Endothelial cell of hepatic sinusoid (primary cell): ENCODE measurements around the gene CEP120.
"Not testable (repeated sequence)": the region's sequence is repeated elsewhere in the genome, so short reads cannot be mapped to it uniquely, and the experiment has no call there.

ENCODE experiments used
- in situ Hi-C: cut with HindIII; loops from 2 replicates; pipeline ENCODE4 v1.10.0; 2017; ENCODE audit warnings: low sequenced_read_pairs

The CEP120 gene

DNA sequence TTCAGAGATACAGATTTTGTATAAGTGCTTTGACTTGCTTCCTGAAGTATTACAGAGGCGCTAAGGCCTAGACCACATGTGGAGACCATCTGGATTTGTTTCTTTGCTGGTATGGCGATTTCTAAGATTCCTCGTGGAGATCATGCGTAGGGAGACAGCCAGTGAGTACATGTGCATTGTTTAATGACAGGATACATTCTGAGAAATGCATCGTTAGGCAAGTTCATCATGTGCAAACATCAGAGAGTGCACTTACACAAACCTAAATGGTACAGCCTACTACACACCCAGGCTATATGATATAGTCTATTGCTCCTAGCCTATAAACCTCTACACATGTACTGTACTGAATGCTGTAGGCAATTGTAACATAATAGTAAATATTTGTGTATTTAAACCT, 16.5 kb upstream of the CEP120 start:
- in situ Hi-C loops, result no loop called here

DNA sequence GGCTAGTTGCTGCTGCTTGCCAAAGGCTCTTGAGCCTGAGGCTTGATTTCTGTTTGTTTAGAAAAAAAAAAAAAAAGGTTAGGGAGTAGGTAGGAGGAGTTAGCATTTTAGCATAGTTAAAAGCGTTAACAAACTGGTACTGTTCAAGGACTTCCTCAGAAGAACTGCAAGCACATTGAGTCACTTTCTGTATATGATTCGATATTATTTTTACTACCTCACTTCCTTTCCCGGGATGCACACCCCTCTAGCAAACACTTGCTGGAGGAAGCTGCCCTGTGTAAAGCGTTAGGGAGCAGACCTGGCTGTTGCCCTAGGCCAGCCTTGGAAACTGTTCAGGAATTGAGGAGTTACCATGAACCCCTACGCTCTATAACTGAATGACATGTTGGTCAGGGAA, 15.7 kb upstream of the CEP120 start:
- in situ Hi-C loops, result no loop called here

DNA sequence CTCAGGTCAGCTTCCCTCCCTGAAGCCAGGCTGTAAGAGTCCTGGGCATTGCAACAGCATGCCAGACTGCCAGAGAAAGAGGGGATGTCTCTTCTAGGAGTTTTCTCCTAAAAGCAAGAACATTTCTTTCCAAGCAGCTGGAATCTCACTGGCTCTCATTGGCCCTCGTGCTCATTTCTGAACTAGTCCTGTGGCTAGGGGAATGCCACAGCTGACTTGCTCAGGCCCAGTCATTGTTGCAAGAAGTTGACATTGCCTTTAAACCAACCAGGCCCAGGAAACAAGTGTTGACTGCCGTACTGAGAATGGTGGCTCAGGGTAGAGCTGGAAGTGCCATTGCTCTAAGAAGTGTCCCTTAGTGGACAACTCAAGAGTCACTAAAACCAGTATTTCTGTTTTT, 15.0 kb upstream of the CEP120 start:
- in situ Hi-C loops, result no loop called here

DNA sequence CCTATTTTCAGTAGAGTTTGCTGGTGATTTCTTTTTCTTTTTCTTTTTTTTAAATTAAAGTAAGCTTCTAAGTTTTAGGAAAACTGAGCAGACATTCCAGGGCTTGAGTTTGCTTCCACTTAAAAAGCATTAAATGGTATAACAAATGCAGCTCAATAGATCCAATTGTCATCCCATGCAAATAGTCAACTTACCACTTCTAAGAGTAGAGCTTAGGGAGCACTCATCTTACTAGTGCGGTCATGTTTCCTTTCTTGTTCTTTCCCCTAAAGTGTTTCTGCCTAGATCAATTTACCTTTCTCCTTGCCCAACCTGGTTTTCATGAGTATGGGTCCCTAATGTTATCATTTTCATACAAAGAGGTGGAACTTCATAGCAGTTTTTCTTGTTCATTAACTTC, 13.0 kb upstream of the CEP120 start:
- in situ Hi-C loops, result no loop called here

DNA sequence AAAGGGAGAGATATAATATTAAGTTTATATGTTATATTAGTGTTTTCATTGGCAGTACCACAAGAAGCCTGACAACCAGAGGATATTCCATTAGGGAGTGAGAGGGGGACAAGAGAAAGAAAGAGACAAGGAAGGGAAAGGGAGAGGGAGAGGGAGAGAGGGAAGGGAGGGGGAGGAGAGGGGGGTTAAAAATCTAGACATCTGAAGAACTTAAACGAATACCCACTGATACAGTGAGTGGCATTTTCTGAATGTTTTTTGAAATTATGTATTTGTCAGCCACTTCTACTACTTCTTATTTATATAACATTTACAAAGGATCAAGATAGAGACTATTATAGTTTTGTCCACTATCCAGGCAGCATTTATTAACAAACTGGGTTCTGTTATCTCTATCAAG, 11.6 kb upstream of the CEP120 start:
- in situ Hi-C loops, result no loop called here

DNA sequence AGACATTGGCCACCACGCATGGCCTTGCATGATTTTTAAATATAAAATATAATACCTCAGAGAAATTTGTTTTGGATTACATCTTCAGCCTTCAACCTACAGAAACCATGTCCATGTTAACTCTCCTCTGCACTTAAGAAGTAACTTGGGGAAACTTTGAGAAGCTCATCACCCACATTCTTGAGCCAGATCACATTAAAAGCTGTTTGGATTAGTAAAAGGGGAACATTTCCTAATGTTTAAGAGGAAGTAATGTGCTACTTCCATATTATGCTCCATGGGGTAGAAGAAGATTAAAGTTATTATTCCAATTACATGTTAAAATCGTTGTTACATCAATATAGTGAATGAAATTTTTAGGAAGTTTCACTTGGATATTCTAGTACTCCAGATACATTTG, 10.4 kb upstream of the CEP120 start:
- in situ Hi-C loops, result no loop called here

DNA sequence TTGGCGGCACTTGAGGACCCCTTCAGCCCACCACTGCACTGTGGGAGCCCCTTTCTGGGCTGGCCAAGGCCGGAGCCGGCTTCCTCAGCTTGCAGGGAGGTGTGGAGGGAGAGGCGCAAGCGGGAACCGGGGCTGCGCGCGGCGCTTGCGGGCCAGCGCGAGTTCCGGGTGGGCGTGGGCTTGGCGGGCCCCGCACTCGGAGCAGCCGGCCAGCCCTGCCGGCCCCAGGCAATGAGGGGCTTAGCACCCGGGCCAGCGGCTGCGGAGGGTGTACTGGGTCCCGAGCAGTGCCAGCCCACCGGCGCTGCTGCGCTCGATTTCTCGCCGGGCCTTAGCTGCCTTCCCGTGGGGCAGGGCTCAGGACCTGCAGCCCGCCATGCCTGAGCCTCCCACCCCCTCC, 7.2 kb upstream of the CEP120 start:
- in situ Hi-C loops, result not testable (repeated sequence)

DNA sequence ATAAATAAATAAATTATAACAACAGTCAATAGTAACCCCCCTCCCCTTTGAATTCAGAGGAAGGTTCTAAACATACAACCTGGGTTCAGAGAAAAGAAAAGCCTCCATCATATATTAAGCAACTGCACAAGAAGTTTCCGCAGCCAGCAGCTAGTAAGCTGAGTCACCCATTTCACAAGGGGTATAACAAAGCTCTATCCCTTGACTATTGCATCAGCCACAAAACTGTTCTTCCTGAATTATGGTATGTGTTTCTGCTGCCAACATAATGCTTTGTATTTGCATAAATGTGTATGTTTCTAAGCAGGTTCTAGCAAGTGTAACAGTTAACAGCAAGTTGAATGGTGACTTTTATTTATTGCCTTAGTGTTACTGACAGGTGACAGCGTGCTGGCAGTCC, 6.8 kb upstream of the CEP120 start:
- in situ Hi-C loops, result no loop called here

DNA sequence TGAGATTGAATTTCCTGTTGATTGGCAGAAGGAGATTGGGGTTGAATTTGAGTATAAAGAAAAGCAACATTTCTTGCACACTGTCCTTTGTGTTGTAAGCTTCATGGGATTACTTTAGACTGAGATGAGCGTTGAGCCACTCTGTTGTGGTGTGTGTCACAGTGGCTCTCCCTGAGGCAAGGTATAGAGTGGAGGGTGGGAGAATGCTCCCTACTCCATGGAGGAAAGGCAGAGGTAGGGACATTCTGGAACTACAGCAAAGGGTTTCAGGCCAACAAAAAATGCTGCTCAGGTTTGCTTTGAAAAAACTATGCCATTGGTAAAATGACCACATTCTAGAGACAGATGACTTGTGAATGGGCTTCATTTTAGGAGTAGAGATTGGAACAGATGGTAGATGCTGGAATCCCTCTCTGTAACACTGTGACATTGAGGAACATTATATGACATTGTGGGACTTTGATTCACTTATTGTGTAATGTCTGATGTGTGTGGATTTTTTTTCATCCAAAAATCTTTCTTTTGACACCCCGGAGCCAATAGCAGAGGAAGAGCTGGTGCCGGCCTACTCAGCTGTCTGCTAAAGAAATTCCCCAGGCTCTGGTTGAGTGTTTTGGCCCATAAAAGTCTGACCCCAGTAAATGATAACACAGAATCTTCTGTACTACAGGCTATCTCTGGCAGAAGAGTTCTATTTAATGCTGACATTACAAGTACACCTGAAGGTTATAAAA, 6.2 kb upstream of the CEP120 start:
- in situ Hi-C loops, result no loop called here

DNA sequence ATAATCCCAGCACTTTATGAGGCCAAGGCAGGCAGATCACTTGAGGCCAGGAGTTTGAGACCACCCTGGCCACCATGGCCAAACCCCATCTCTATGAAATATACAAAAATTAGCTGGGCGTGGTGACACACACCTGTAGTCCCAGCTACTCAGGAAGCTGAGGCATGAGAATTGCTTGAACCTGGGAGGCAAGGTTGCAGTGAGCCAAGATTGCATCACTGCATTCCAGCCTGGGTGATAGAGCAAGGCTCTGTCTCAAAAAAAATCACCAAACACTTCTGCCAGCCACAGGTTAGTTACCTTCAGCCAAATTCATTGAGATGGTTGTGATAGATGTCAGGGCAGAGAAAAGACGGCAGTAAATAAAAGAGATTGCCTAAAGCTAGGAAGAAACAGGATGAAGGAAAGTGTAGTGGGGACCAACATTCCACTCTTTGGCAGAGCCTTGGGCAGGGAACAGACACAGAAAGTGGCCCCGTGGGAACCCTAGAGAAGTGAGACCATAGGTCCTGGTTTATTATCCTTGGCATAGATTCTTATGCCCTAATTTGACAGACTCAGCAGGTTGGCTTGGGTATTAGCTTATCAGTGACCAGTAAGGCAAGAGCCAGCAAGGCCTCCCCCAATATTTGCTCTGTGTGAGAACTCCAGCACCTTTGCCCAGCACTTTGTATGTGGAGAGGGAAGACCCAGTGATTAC, 5.5 kb upstream of the CEP120 start:
- in situ Hi-C loops, result no loop called here

DNA sequence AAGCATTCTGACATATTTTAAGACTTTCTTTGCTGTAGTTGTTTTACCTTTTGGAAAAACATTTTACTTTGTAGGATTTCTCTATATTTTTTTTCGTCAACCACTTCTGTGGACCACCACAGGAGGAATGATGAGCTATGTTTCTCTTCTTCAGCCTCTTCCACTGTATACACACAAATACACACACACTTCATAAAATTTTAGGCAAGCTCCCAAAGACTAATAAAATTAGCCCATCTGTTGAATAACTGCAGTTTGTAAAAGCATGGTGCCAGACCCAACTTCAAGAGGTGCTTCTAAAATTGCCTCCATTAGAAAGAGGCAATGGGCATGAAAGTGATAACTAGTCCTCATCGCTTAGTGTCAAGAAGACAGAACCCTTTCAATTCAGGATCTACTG, 4.1 kb upstream of the CEP120 start:
- in situ Hi-C loops, result no loop called here

DNA sequence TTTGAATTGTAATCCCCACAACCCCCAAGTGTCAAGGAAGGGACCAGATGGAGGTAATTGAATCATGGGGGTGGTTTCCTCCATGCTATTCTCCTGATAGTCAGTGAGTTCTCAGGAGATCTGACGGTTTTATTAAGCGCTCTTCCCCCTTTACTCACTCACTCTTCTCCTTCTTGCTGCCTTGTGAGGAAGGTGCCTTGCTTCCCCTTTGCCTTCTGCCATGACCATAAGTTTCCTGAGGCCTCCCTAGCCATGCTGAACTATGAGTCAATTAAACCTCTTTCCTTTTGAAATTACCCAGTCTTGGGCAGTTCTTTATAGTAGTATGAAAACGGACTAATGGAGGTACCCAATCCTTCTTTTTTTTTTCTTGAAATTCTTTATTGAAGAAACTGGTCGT, 2.2 kb upstream of the CEP120 start:
- in situ Hi-C loops, result no loop called here

DNA sequence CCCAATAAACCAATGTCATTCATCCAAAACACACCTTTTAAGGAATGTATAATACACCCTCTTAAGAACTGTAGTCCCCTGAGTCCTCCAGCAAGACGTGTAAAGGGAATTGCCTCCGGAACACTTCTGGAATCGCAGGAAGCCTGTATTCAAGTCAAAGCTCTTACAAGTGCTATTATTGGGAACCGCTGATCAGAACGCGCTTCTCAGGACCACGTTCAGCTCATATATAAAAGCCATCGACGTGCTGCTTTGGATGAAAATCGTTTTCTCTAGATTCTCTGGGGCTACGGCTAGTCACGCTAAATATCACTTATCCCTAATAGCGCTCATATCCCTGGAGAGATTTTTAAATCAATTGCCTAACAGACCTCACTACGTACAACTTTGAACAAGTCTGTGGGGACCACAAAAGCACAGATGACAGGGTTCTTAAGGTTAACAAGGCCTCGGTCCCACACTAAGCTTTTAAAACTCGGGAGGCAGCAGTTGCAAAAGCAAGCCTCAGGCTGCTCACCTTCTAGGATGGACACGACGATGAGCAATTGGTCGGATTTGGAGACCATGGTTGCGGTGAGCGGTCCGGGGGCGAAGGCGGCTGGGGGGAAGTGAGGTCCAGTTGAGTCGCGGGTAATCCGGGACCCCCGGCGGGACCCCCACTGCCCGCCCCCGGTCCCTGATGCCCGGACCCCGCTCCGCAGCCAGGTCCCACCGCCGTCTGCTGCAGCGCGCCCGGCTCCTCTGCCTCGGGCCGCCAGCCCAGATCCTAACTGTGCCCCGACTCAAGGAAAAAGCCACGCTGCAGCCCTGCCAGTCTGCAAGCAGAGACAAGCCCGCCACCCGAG, 548 bp downstream of the CEP120 start:
- in situ Hi-C loops, result no loop called here

DNA sequence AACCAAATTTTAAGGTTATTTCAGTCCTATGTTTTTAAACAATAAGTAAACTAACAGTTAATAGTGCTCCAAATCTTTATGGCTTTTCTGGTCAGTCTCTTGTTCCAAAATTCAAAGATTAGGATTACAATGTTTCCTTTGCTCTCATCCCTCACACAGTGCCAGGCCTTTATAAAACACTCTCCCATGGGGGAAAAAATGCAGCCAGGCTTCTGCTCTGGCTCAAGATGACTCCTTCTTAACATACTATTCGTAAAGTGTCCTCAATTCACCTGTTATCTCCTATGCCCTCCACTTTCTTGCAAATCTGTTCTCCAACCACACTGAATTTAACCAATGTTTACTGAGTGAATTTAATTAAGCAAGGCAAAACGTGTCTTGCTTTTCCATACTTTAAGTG, 1.4 kb downstream of the CEP120 start:
- in situ Hi-C loops, result no loop called here

DNA sequence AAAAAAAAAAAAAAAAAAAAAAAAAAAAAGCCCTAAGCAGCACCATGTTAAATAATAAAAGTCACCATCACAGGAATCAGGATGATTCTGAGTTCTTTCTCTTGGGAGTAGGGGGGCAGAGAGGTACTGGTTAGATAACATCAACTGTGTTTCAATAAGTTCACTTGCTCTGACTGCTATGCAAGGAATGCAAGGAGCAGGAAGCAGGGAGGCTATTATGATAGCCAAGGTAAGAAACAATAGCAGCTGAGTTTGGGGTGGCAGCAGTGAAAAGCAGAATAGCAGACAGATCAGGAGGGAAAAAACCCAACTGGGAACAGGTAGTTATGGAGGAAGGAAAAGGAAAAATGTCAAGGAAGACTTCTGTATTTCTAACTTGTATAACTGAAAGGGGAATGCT, 8.2 kb downstream of the CEP120 start:
- in situ Hi-C loops, result no loop called here

DNA sequence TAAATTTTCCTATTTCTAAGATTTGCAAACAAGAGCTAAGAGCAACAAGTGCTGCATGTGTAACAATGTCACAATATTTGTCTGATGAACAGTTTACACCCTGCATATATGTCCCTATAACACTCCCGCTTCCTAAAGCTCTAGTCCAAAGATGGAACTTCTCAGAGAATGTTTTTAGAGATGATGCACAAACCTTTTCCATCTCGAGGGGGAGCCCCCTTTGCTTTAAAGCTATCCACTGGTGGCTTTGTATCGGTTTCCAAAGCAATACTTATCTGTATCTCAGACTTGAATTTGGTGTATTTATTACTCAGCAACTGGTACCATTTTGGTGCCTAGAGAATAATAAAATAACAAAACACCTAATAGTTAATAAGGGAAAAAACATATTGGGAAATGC, 11.0 kb downstream of the CEP120 start:
- in situ Hi-C loops, result no loop called here

DNA sequence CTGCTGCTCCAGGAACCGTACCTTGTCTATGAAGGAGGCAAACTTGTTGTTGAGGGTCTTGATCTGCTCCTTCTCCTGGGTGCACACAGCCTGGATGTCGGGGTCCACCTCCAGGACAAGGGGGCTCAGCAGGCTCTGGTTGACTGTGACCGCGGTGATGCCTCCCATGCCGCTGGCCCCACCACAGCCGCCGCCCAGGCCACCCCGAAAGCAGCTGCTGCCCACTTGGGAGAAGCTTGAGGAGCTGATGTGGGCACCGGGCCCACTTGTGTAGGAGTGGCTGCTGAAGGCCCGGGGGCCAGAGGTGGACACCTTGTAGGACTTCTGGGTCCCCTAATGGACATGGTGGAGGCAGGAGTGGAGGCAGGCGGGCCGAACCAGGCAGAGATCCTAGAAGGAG, 21.2 kb downstream of the CEP120 start:
- in situ Hi-C loops, result not testable (repeated sequence)

DNA sequence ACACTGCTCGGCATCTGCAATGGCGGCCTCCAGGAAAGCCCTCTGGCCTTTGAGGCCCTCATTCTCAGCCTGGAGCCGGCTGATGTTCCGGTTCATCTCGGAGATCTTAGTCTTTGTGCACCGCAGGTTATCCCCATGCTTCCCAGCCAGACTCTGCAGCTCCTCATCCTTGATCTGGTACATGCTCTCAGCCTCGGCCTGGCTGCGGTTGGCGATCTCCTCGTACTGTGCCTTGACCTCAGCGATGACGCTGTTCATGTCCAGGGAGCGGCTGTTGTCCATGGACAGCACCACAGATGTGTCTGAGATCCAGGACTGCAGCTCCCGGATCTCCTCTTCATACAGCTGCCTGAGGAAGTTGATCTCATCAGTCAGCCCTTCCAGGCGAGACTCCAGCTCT, 21.9 kb downstream of the CEP120 start:
- in situ Hi-C loops, result no loop called here

DNA sequence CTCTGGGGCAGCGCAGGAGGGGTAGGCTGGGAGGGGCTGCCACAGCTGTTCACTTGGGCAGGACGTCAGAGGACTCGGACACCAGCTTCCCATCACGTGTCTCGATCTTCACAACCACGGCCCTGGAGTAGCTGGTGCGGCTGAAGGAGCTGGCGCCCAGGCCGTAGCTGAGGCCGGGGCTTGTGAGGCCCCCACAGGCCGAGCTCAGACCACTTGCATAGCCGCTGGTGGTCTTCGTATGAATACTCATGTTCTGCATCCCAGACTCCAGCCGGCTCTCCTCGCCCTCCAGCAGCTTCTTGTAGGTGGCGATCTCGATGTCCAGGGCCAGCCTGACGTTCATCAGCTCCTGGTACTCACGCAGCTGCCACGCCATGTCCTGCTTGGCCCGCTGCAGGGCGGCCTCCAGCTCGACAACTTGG, 22.3 kb downstream of the CEP120 start:
- in situ Hi-C loops, result not testable (repeated sequence)

DNA sequence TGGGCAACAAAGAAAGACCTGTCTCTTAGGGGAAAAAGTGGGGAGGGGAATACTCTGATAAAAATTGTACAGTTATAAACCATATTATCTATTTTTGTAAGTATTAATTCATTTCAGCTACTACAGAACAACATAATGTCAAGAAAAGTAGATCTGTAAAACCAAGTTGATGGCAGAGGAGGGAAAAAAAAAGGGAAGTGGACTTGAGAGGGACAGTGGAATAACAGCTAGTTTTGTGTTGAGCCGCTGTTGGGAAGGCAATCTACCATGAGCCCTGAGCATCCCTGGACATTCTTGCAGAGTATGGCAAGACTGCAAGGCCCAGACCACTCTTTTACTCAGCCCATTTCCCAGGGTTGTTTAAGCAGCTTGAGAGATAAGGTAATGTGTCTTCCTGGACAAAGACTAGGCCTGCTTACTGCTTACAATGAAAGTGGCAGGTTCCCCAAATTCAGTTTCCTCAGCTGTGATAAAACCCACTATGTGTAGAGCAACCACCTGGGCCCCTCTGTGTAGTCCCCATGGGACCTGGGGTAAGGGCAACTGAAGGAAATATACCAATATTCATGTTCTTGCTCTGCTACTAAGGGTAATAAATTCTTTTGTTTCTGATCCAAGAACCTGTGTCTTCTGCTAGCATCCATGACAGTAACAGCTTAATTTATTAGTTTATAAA, 25.0 kb downstream of the CEP120 start:
- in situ Hi-C loops, result no loop called here

DNA sequence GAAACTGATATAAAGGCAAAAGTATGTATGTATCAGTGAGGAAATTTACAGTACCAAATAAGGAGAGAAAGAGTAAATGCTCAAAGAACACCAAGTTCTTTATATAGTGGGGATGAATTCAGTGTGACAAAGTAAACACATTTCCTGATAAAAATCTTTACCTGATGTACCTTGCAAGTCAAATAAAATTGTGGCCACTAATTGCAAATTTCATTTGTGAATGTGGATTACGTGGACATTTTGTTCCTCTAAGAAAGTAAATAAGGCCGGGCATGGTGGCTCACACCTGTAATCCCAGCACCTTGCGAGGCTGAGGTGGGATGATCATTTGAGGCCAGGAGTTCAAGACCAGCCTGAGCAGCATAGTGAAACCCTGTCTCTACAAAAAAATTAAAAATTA, 25.7 kb downstream of the CEP120 start:
- in situ Hi-C loops, result no loop called here
